ENCODE measurements around the gene DYNC1H1. TPM values are rescaled to one million over a fixed set of nuclear protein-coding genes. Genes with fewer than 3 reads are reported as not detected.

Gene DYNC1H1
- polyA plus RNA-seq, 1 donor (not counting 4 experiments of a cell fraction or from before 2014, with no cell fraction given), result 166 TPM

DNA sequence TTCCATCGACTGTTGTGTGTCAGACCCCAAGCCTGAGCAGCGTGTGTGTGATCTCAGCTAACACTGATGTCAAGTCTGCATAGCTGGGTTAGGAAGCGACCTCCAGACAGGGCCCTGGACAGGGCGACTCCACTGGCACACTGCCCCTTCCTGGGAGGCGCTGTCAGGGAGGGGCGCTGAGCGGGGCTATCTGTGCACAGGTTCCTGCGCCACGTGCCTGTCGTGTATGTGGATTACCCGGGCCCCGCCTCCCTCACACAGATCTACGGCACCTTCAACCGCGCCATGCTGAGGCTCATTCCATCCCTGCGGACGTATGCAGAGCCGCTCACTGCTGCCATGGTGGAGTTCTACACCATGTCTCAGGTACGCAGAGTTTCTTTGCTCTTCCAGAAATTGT, 53.9 kb downstream of the DYNC1H1 start:
- no peaks in the 10 kb centered on the region for H3K9me3 ChIP-seq (ENCODE audit: control insufficient read depth, low read depth, low read length)
- H3K4me3 ChIP-seq (ENCODE audit: control insufficient read depth in 2 of 3, extremely low read depth in 1 of 3, insufficient read depth in 2 of 3, low read depth in 1 of 3, low read length in 3 of 3), result no peak overlapping the region
- DNase-seq (ENCODE audit: low read depth, low spot score) (no peak), FAIRE-seq (no peak)
- no peak overlapping the region for H3K4me2 ChIP-seq (ENCODE audit: control insufficient read depth, extremely low read depth, insufficient read depth, low read depth, low read length)
- no peaks in the 10 kb centered on the region for H3K4me1 ChIP-seq (ENCODE audit: control insufficient read depth, extremely low read depth, insufficient read depth, low read length)
- no peaks in the 10 kb centered on the region for H3K79me2 ChIP-seq (ENCODE audit: control insufficient read depth, insufficient read depth, low read length)
- H3K9ac ChIP-seq (ENCODE audit: control insufficient read depth, extremely low read depth, insufficient read depth, low read length), result no peak overlapping the region
- TF ChIP-seq, protein P1, sequence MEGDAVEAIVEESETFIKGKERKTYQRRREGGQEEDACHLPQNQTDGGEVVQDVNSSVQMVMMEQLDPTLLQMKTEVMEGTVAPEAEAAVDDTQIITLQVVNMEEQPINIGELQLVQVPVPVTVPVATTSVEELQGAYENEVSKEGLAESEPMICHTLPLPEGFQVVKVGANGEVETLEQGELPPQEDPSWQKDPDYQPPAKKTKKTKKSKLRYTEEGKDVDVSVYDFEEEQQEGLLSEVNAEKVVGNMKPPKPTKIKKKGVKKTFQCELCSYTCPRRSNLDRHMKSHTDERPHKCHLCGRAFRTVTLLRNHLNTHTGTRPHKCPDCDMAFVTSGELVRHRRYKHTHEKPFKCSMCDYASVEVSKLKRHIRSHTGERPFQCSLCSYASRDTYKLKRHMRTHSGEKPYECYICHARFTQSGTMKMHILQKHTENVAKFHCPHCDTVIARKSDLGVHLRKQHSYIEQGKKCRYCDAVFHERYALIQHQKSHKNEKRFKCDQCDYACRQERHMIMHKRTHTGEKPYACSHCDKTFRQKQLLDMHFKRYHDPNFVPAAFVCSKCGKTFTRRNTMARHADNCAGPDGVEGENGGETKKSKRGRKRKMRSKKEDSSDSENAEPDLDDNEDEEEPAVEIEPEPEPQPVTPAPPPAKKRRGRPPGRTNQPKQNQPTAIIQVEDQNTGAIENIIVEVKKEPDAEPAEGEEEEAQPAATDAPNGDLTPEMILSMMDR (optimal IDR thresholded peaks at IDR 0.05 in 1 of 3, IDR thresholded peaks at IDR 0.05 in 1 of 3, conservative IDR thresholded peaks at IDR 0.05 in 1 of 3; ENCODE audit: extremely low read depth in 1 of 3, insufficient read depth in 2 of 3, low read length in 3 of 3), result no peak
- TF ChIP-seq EZH2 (IDR thresholded peaks at IDR 0.05; ENCODE audit: low read length), result no peak
- H3K9me1 ChIP-seq (ENCODE audit: control insufficient read depth, extremely low read depth, insufficient read depth, low read length), result no peaks in the 10 kb centered on the region
- no peaks in the 10 kb centered on the region for H3K27me3 ChIP-seq (ENCODE audit: control insufficient read depth, extremely low read depth, insufficient read depth, low read length)
- H3K36me3 ChIP-seq (ENCODE audit: control insufficient read depth in 2 of 2, extremely low read depth in 1 of 2, insufficient read depth in 2 of 2, low read length in 2 of 2), result peaks cover 63 to 67% of the 10 kb centered on the region in 2 experiments
- dilution Hi-C loops (cut with MboI; ENCODE audit: extremely low pct_ligation_motif_present, low sequenced_read_pairs), result no loop called here
- no peak overlapping the region for H3K27ac ChIP-seq (ENCODE audit: control insufficient read depth, insufficient read depth, low read length)
- H2AFZ ChIP-seq (ENCODE audit: control insufficient read depth, low read length), result no peak overlapping the region
- H4K20me1 ChIP-seq (ENCODE audit: control insufficient read depth, extremely low read depth, insufficient read depth, low read length), result no peaks in the 10 kb centered on the region

DNA sequence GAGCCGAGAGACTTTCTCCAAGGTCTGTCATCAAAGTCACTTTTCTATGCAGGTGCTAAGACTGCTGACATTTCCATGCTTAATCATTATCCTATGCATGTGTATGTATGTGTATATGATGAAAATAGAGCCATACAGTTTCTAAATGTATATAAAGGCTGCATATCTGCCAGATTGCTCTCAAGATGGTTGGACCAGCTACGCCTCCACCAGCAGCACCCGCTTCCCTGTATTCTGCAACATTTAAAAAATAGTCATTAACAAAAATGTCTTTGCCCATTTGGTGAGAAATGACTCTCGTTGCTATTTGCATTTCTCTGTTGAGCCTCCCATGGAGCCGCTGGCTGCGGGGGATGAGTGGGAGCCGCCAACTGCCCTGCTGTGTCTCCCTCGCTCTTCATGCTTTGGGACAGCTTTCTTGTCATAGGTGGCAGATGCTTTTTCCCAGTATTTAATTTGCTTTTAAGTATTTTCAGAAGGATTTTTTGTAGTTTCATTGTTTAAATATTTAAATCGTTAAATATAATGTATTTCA, 54.7 kb downstream of the DYNC1H1 start:
- no peaks in the 10 kb centered on the region for H4K20me1 ChIP-seq (ENCODE audit: control insufficient read depth, extremely low read depth, insufficient read depth, low read length)
- no peaks in the 10 kb centered on the region for H3K79me2 ChIP-seq (ENCODE audit: control insufficient read depth, insufficient read depth, low read length)
- DNase-seq (ENCODE audit: low read depth, low spot score) (no peak), FAIRE-seq (no peak)
- dilution Hi-C loops (cut with MboI; ENCODE audit: extremely low pct_ligation_motif_present, low sequenced_read_pairs), result no loop called here
- TF ChIP-seq, protein P1 (optimal IDR thresholded peaks at IDR 0.05 in 1 of 3, IDR thresholded peaks at IDR 0.05 in 1 of 3, conservative IDR thresholded peaks at IDR 0.05 in 1 of 3; ENCODE audit: extremely low read depth in 1 of 3, insufficient read depth in 2 of 3, low read length in 3 of 3), result no peak
- TF ChIP-seq EZH2 (IDR thresholded peaks at IDR 0.05; ENCODE audit: low read length), result no peak
- H3K27ac ChIP-seq (ENCODE audit: control insufficient read depth, insufficient read depth, low read length), result no peak overlapping the region
- H2AFZ ChIP-seq (ENCODE audit: control insufficient read depth, low read length), result no peak overlapping the region
- no peaks in the 10 kb centered on the region for H3K4me1 ChIP-seq (ENCODE audit: control insufficient read depth, extremely low read depth, insufficient read depth, low read length)
- H3K36me3 ChIP-seq (ENCODE audit: control insufficient read depth in 2 of 2, extremely low read depth in 1 of 2, insufficient read depth in 2 of 2, low read length in 2 of 2), result peaks cover 60 to 63% of the 10 kb centered on the region in 2 experiments
- no peaks in the 10 kb centered on the region for H3K27me3 ChIP-seq (ENCODE audit: control insufficient read depth, extremely low read depth, insufficient read depth, low read length)
- H3K9me3 ChIP-seq (ENCODE audit: control insufficient read depth, low read depth, low read length), result no peaks in the 10 kb centered on the region
- H3K4me3 ChIP-seq (ENCODE audit: control insufficient read depth in 2 of 3, extremely low read depth in 1 of 3, insufficient read depth in 2 of 3, low read depth in 1 of 3, low read length in 3 of 3), result no peak overlapping the region
- H3K9ac ChIP-seq (ENCODE audit: control insufficient read depth, extremely low read depth, insufficient read depth, low read length), result no peak overlapping the region
- H3K4me2 ChIP-seq (ENCODE audit: control insufficient read depth, extremely low read depth, insufficient read depth, low read depth, low read length), result no peak overlapping the region
- H3K9me1 ChIP-seq (ENCODE audit: control insufficient read depth, extremely low read depth, insufficient read depth, low read length), result no peaks in the 10 kb centered on the region
